ENCODE measurements around the gene ITPA. TPM values are rescaled to one million over a fixed set of nuclear protein-coding genes. Genes with fewer than 3 reads are reported as not detected.

ITPA gene
- total RNA-seq, 1 experiment from 2014 or later, result 59.3 TPM

DNA sequence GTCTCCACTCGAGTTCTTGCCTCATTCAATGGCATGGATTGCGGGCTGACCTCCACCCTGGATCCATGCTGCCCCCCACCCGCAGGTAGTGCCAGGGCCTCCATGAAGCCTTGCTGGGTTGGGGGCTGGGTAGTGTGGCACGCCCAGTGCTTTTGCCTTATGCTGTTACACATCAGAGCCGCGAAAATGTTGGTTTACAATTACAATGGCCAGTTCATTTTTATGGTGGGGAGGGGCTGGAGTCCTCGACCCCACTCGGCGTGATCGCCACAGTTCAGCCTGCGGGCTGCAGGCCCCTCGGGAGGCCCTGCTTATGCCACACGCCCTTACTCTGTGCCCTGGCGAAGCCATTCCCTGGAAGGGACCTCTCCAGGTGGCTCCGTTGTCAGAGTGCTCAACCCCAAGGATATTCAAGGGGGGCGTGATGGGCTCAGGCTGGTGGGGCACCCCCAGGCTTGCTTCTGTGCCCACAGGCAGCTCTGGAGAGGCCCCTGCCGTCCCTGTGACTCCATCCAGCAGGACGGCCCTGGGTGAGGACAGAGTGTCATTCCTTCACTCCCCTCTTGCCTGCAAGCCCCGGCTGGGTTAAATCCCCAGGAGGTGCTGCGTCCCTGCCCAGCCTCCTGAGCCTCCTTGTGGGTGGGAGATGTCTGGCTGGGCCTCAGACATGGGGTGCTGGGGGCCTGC, 14.8 kb downstream of the ITPA start:
- no peaks in the 10 kb centered on the region for H3K27me3 ChIP-seq (replicated peaks)
- peaks cover 27% of the 10 kb centered on the region for H3K36me3 ChIP-seq
- H3K4me3 ChIP-seq, result no peak overlapping the region
- H3K4me1 ChIP-seq (replicated peaks), result no peaks in the 10 kb centered on the region
- no peaks in the 10 kb centered on the region for H3K9me3 ChIP-seq (replicated peaks)
- DNase-seq (ENCODE audit: low read depth in 1 of 2, low spot score in 2 of 2), result no peak
- H3K27ac ChIP-seq, result no peak overlapping the region

- Histone ChIP-seq H3K36me3 (peaks cover 23% of the 10 kb centered on the region), H3K9me3 (replicated peaks) (no peaks in the 10 kb centered on the region), H3K27ac (no peak overlapping the region), H3K27me3 (replicated peaks) (no peaks in the 10 kb centered on the region), H3K4me1 (replicated peaks) (no peaks in the 10 kb centered on the region), H3K4me3 (no peak overlapping the region)
- no peak for DNase-seq (ENCODE audit: low read depth in 1 of 2, low spot score in 2 of 2)
Observed at GRCh38 chr20:3224681-3225421, 15.6 kb downstream of the ITPA start.

DNA sequence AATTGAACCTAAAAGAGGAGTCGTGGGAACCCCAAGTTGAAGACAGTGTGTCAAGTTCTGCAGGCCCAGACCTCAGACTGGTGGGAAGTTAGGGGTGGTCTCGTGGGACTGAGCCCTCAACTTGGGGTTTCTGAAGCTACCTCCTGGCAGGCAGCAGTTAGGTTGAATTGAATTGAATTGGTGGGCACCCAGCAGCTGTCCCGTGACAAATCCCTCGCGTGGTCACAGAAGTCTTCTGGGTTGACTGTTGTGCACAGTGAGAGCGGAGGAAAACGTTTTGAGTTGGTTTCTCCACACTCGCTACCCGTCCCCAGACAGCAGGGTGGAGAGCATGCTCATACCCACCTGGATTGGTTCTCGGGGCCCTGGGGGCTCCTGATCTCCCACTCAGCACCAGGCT, 16.8 kb downstream of the ITPA start:
- no peaks in the 10 kb centered on the region for H3K9me3 ChIP-seq (replicated peaks)
- H3K36me3 ChIP-seq, result peaks cover 18% of the 10 kb centered on the region
- H3K27me3 ChIP-seq (replicated peaks), result no peaks in the 10 kb centered on the region
- no peak overlapping the region for H3K4me3 ChIP-seq
- H3K27ac ChIP-seq, result no peak overlapping the region
- DNase-seq (ENCODE audit: low read depth in 1 of 2, low spot score in 2 of 2), result no peak
- no peaks in the 10 kb centered on the region for H3K4me1 ChIP-seq (replicated peaks)

- no peak overlapping the region for H3K4me3 ChIP-seq
- peaks cover 11% of the 10 kb centered on the region for H3K36me3 ChIP-seq
- H3K9me3 ChIP-seq (replicated peaks), result no peaks in the 10 kb centered on the region
- no peaks in the 10 kb centered on the region for H3K4me1 ChIP-seq (replicated peaks)
- no peak overlapping the region for H3K27ac ChIP-seq
- DNase-seq (ENCODE audit: low read depth in 1 of 2, low spot score in 2 of 2), result no peak
- H3K27me3 ChIP-seq (replicated peaks), result no peaks in the 10 kb centered on the region
Observed at GRCh38 chr20:3226864-3227263, 17.6 kb downstream of the ITPA start.

DNA sequence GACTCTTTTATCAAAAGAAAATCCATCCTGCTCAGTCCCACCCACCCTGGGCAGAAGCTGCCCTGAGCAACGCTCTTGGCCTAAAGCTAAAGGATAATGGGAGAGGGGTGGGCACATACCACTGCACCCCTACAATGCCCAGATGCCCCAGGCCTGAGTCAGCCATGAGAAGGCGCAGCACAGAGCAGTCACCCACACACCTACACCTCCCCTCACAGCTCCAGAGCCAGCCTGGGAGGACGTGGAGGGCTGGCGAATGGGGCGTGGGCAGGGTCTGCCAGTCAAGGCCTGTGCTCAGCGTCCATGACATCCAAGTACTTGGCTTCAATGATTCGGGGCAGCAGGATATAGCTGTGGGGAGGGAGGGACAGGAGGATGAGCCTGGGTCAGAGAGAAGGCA, 18.2 kb downstream of the ITPA start:
- DNase-seq (ENCODE audit: low read depth in 1 of 2, low spot score in 2 of 2), result no peak
- peaks cover 6% of the 10 kb centered on the region for H3K36me3 ChIP-seq
- H3K9me3 ChIP-seq (replicated peaks), result no peaks in the 10 kb centered on the region
- H3K4me1 ChIP-seq (replicated peaks), result no peaks in the 10 kb centered on the region
- H3K27me3 ChIP-seq (replicated peaks), result no peaks in the 10 kb centered on the region
- H3K4me3 ChIP-seq, result no peak overlapping the region
- H3K27ac ChIP-seq, result no peak overlapping the region

DNA sequence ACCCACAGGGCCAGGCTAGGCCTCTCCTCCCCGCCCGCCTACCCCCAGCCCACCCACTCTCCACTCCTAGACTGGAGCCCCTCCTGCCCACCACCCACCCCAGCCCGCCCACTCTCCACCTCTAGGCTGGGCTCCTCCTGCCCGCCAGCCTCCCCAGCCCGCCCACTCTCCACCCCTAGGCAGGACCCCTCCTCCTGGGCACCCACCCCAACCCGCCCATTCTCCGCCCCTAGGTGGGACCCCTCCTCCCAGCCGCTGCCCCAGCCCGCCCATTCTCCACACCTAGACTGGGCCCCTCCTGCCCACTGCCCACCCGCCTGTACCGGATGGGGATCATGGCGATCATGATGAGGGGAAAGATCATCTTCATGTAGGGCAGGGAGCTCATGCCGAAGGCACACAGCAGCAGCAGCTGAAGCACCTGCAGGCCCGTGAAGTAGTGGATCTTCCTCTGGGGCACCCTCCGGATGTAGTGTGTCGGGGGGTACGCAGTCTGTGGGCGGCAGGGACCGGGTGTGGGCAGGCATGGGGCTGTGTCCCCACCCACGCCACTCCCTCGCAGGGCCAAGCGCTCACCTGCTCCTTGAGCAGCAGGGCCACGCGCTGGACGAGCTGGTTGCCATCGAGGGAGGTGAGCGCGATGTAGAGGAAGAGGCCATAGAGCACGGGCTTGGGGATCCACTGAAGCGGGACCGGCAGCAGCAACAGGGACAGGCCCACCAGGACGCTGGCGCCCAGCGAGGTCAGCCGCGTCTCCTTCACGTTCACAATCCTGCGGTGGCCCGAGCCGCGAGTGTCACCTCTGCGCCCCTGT, 18.8 kb downstream of the ITPA start:
- no peak overlapping the region for H3K27ac ChIP-seq
- H3K9me3 ChIP-seq (replicated peaks), result no peaks in the 10 kb centered on the region
- H3K27me3 ChIP-seq (replicated peaks), result no peaks in the 10 kb centered on the region
- no peaks in the 10 kb centered on the region for H3K4me1 ChIP-seq (replicated peaks)
- DNase-seq (ENCODE audit: low read depth in 1 of 2, low spot score in 2 of 2), result no peak
- H3K4me3 ChIP-seq, result no peak overlapping the region
- H3K36me3 ChIP-seq, result peaks cover 2% of the 10 kb centered on the region; the same call in 1 of the 2 replicates

GRCh38 chr20:3228750-3229032, 19.4 kb downstream of the ITPA start:
- no peak overlapping the region for H3K27ac ChIP-seq
- H3K36me3 ChIP-seq, result peaks cover 2% of the 10 kb centered on the region; the same call in 1 of the 2 replicates
- no peaks in the 10 kb centered on the region for H3K9me3 ChIP-seq (replicated peaks)
- H3K4me3 ChIP-seq, result no peak overlapping the region
- no peaks in the 10 kb centered on the region for H3K27me3 ChIP-seq (replicated peaks)
- no peak for DNase-seq (ENCODE audit: low read depth in 1 of 2, low spot score in 2 of 2)
- H3K4me1 ChIP-seq (replicated peaks), result no peaks in the 10 kb centered on the region

- Histone ChIP-seq H3K27ac (no peak overlapping the region), H3K9me3 (replicated peaks) (no peaks in the 10 kb centered on the region), H3K4me1 (replicated peaks) (no peaks in the 10 kb centered on the region), H3K27me3 (replicated peaks) (no peaks in the 10 kb centered on the region), H3K4me3 (no peak overlapping the region), H3K36me3 (peaks cover 2% of the 10 kb centered on the region; the same call in 1 of the 2 replicates)
- no peak for DNase-seq (ENCODE audit: low read depth in 1 of 2, low spot score in 2 of 2)
Observed at GRCh38 chr20:3229158-3229557, 19.9 kb downstream of the ITPA start.

DNA sequence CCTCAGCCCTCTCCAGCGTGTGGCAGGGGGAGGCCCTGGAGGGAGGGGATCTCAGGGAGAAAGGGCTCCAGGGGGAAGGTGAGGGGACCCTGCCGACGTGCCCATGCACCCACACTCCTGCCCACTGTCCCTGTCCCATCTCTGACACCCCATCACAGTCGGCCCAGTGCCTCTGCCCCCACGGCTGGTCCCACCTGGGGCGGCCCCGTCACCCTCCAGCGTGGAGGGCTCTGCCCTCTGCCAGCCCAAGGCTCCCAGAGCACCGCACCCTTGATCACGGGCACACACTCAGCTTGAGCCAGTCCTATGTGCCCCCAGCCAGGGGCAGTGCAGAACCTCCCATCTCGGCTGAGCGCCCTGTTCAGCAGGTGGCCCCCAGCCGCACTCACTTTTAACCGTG, 20.5 kb downstream of the ITPA start:
- no peak for DNase-seq (ENCODE audit: low read depth in 1 of 2, low spot score in 2 of 2)
- no peaks in the 10 kb centered on the region for H3K4me1 ChIP-seq (replicated peaks)
- H3K4me3 ChIP-seq, result no peak overlapping the region
- no peaks in the 10 kb centered on the region for H3K27me3 ChIP-seq (replicated peaks)
- H3K27ac ChIP-seq, result no peak overlapping the region
- no peaks in the 10 kb centered on the region for H3K36me3 ChIP-seq
- H3K9me3 ChIP-seq (replicated peaks), result no peaks in the 10 kb centered on the region

DNA sequence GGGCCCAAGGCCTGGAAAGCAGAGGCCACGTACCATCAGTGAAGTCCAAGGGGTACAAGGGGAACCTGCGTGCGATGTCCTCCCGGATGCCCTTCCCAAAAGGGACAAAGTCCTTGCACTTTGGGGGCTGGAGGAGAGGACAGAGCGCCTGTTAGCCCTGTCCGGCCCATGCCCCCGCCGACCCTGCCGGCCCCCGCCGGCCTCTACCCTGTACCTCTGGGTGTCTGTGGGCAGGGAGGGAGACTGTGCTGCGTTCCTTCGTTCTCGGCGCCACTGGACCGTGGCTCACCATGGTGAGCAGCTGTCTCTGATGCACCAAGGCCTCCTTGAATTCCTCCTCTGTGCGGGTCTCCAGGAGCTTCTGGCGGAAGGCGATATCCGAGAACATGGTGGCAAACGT, 21.8 kb downstream of the ITPA start:
- Histone ChIP-seq H3K4me1 (replicated peaks) (no peaks in the 10 kb centered on the region), H3K27ac (no peak overlapping the region), H3K4me3 (no peak overlapping the region), H3K36me3 (no peaks in the 10 kb centered on the region), H3K9me3 (replicated peaks) (no peaks in the 10 kb centered on the region), H3K27me3 (replicated peaks) (no peaks in the 10 kb centered on the region)
- DNase-seq (ENCODE audit: low read depth in 1 of 2, low spot score in 2 of 2), result no peak

- H3K27me3 ChIP-seq (replicated peaks), result peaks cover 4% of the 10 kb centered on the region; the same call in 1 of the 2 replicates
- H3K27ac ChIP-seq, result no peak overlapping the region
- no peaks in the 10 kb centered on the region for H3K4me1 ChIP-seq (replicated peaks)
- DNase-seq (ENCODE audit: low read depth in 1 of 2, low spot score in 2 of 2), result no peak
- H3K4me3 ChIP-seq, result no peak overlapping the region
- no peaks in the 10 kb centered on the region for H3K9me3 ChIP-seq (replicated peaks)
- H3K36me3 ChIP-seq, result no peaks in the 10 kb centered on the region
Observed at GRCh38 chr20:3231889-3232588, 22.7 kb downstream of the ITPA start.

- Histone ChIP-seq H3K27ac (no peak overlapping the region), H3K4me1 (replicated peaks) (peaks cover 5% of the 10 kb centered on the region), H3K9me3 (replicated peaks) (no peaks in the 10 kb centered on the region), H3K36me3 (no peaks in the 10 kb centered on the region), H3K4me3 (no peak overlapping the region), H3K27me3 (replicated peaks) (peaks cover 17% of the 10 kb centered on the region)
- DNase-seq (ENCODE audit: low read depth in 1 of 2, low spot score in 2 of 2), result no peak
Observed at GRCh38 chr20:3233131-3233990, 24.1 kb downstream of the ITPA start.

DNA sequence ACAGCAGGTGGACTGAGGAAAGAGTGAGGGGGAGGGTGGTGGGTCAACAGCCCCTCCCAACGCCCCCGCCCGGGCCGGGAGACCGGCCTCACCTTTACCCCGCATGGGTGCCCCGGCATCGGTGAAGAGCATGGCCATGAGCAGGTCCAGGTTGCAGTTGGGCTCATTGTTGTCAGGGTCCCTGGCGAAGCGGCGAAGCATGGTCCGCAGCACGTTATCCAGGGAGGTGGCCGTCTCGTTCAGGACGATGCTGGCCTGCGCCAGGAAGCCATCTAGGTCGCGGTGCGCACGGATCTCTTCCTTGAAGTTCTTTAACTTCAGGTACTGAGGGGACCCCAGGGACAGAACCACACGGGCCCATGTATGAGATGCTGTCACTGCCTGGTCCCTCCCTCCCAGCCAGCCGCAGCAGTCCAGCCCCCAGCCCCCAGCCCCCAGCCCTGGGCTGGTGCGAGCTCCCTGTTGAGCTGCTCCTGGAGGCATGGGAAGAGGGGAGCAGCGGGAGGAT, 24.7 kb downstream of the ITPA start:
- Histone ChIP-seq H3K4me1 (replicated peaks) (peaks cover 12% of the 10 kb centered on the region), H3K4me3 (no peak overlapping the region), H3K27ac (no peak overlapping the region), H3K36me3 (no peaks in the 10 kb centered on the region), H3K9me3 (replicated peaks) (no peaks in the 10 kb centered on the region; the same call in 1 of the 2 replicates), H3K27me3 (replicated peaks) (peaks cover 24% of the 10 kb centered on the region)
- DNase-seq (ENCODE audit: low read depth in 1 of 2, low spot score in 2 of 2), result no peak
